Psoas muscle (tissue), 8 donors: ENCODE data around the gene GPR137. TPM values are rescaled to one million over a fixed set of nuclear protein-coding genes. Genes with fewer than 3 reads are reported as not detected.

Experiments
- ATAC-seq, 4 donors: fragments of 200-7000 bp; cut with Tn5 transposase; one replicate each; pipeline ENCODE4 v1.9.1; 2020; ENCODE audit warnings: moderate library complexity in 3 of 4, mild to moderate bottlenecking in 2 of 4
- DNase-seq, 2 donors: peaks; one replicate each; pipeline ENCODE4 v3.0.0-alpha.2; 2020
- H3K27ac ChIP-seq: fragments of 200-600 bp; one replicate; pipeline ENCODE4 v1.8.0; 2022
- H3K27me3 ChIP-seq, 3 donors: fragments of 200-600 bp in 1 of 3; one replicate each; pipeline versions ENCODE4 v1.6.1 to v1.8.0; 2013 to 2022; ENCODE audit warnings: low read length in 2 of 3, mild to moderate bottlenecking in 2 of 3, moderate library complexity in 1 of 3; ENCODE audit not compliant: insufficient read depth in 3 of 3
- H3K36me3 ChIP-seq, 2 donors: fragments of 200-600 bp in 1 of 2; one replicate each; pipeline versions ENCODE4 v1.6.1 to v1.8.0; 2013 to 2022; ENCODE audit warnings: low read depth in 1 of 2, mild to moderate bottlenecking in 1 of 2, moderate library complexity in 1 of 2; ENCODE audit not compliant: insufficient read depth in 1 of 2
- H3K4me1 ChIP-seq: fragments of 200-600 bp; one replicate; pipeline ENCODE4 v1.8.0; 2022
- H3K4me3 ChIP-seq: fragments of 200-600 bp; one replicate; pipeline ENCODE4 v1.8.0; 2022; ENCODE audit warnings: mild to moderate bottlenecking
- H3K9me3 ChIP-seq: fragments of 200-600 bp; one replicate; pipeline ENCODE4 v1.8.0; 2022
- CTCF ChIP-seq: fragments of 200-600 bp; IDR thresholded peaks from one replicate; pipeline ENCODE4 v1.8.0; 2022; ENCODE audit warnings: antibody characterized with exemption
- WGBS, 3 donors: extraction: QIAGEN DNeasy Blood & Tissue Kit; methylation state at CpG; one replicate each; pipeline versions ENCODE4 v1.1.6 to v1.1.7; 2013; 5-methylcytosine and 5-hydroxymethylcytosine counted together
- intact Hi-C, 2 donors: fragments of 100-400 bp; cut with DNase I; formaldehyde crosslinking; loops; one replicate each; pipeline versions ENCODE4 v1.11.0 to v1.14.2; 2022
- polyA plus RNA-seq, 3 donors: library from polyadenylated mRNA; stranded (reverse); fragments of 200-250 nt; gene quantifications; one replicate each; pipeline ENCODE4 v1.2.3, GENCODE V29; 2013
- total RNA-seq, 4 donors: library from RNA; stranded (reverse); fragmentation: NEBNext Ultra II Directional in 2 of 4; extraction: Animal tissue kit (Norgen Biotek cat#: 25700) in 2 of 4; gene quantifications; one replicate each; pipeline versions ENCODE4 v1.2.1 to v1.2.4, GENCODE V29; 2021 to 2023
- donor health status: healthy with polysubstance abuse.
- donor health status: DM: no; HTN: no; CAD: no; lungs with moderate emphysema.
- donor health status: Bipolar disorder and iron deficiency.
- donor health status: healthy.
- donor health status: DM: yes; HTN: yes; CAD: no.
- donor health status: DM: no; HTN: no; CAD: no.
- donor health status: DM: no; HTN: no; CAD: no.
- donor health status: DM: yes; HTN: yes; CAD: no.

The GPR137 gene
- total and polyA plus RNA-seq, 7 donors: 13.8 to 49.9 (median 17.7) TPM

GRCh38 chr11:64239662-64240434 is 45.8 kb upstream of the GPR137 start:
- ATAC-seq (no peak), DNase-seq (peak in 1 of 2 donors; percentile 61)
- peaks cover 0 to 38% of the 10 kb centered on the region in 2 donors for H3K36me3 ChIP-seq
- H3K27me3 ChIP-seq: no peaks in the 10 kb centered on the region
- intact Hi-C loops: no loop called here
- H3K4me3 ChIP-seq: peak overlapping the region; percentile 93
- WGBS, 3 donors: 75 to 82% (median 81%) methylated on average over 11 of the region's 11 CpGs
- TF ChIP-seq CTCF: no peak
- H3K27ac ChIP-seq: peak overlapping the region; percentile 99
- no peaks in the 10 kb centered on the region for H3K9me3 ChIP-seq
- H3K4me1 ChIP-seq: peaks cover 39% of the 10 kb centered on the region

GRCh38 chr11:64240435-64241240 is 45.0 kb upstream of the GPR137 start, which contains the start of gene FKBP2:
TSS of gene FKBP2 (plus strand) at chr11:64241095. CDS start at chr11:64242388, 1,293 bp downstream.
- Histone ChIP-seq H3K9me3 (no peaks in the 10 kb centered on the region), H3K4me3 (peak within 1 kb of the TSS; percentile 93), H3K27ac (peak within 1 kb of the TSS; percentile 99), H3K36me3 (peaks cover 0 to 40% of the 10 kb centered on the region in 2 donors), H3K27me3 (no peaks in the 10 kb centered on the region), H3K4me1 (peaks cover 32% of the 10 kb centered on the region)
- ATAC-seq (peak; percentile 72 to 79 (median 77)), DNase-seq (peak; percentile 98 to 99)
- intact Hi-C loops: no loop called here
- WGBS, 3 donors: 1% methylated on average over 42 to 58 of the region's 58 CpGs
- TF ChIP-seq CTCF: no peak

GRCh38 chr11:64241241-64241490 is 44.5 kb upstream of the GPR137 start:
- 0 to 1% (median 1%) methylated on average over 18 to 24 of the region's 24 CpGs for WGBS, 3 donors
- Histone ChIP-seq H3K4me1 (peaks cover 31% of the 10 kb centered on the region), H3K4me3 (peak overlapping the region; percentile 93), H3K36me3 (peaks cover 0 to 40% of the 10 kb centered on the region in 2 donors), H3K27me3 (no peaks in the 10 kb centered on the region), H3K27ac (peak overlapping the region; percentile 99), H3K9me3 (no peaks in the 10 kb centered on the region)
- intact Hi-C loops: no loop called here
- DNase-seq (peak; percentile 100), ATAC-seq (peak; percentile 81 to 82 (median 82))
- TF ChIP-seq CTCF: no peak

GRCh38 chr11:64241491-64242374 is 43.9 kb upstream of the GPR137 start:
- H3K27me3 ChIP-seq: no peaks in the 10 kb centered on the region
- 0 to 1% (median 1%) methylated on average over 42 to 63 of the region's 63 CpGs for WGBS, 3 donors
- H3K27ac ChIP-seq: peak overlapping the region; percentile 99
- H3K9me3 ChIP-seq: no peaks in the 10 kb centered on the region
- intact Hi-C loops: no loop called here
- ATAC-seq (peak; percentile 1 to 11 (median 3)), DNase-seq (no peak)
- TF ChIP-seq CTCF: no peak
- H3K4me3 ChIP-seq: peak overlapping the region; percentile 93
- H3K4me1 ChIP-seq: peaks cover 31% of the 10 kb centered on the region
- H3K36me3 ChIP-seq: peaks cover 0 to 40% of the 10 kb centered on the region in 2 donors
